ENCODE measurements around the gene PRKAR2A. TPM values are rescaled to one million over a fixed set of nuclear protein-coding genes. Genes with fewer than 3 reads are reported as not detected.

Gene PRKAR2A
- total RNA-seq, 1 donor from 2014 or later, result 23.8 TPM

GRCh38 chr3:48863122-48863521, 15.4 kb upstream of the PRKAR2A start:
- no peak for TF ChIP-seq POLR2AphosphoS5 (IDR thresholded peaks at IDR 0.05; ENCODE audit: insufficient read depth in 1 of 2, low read depth in 1 of 2)
- TF ChIP-seq CTCF (IDR thresholded peaks at IDR 0.05), result no peak
- no peak for TF ChIP-seq POLR2A (IDR thresholded peaks at IDR 0.05)

GRCh38 chr3:48859206-48859605, 11.5 kb upstream of the PRKAR2A start:
- intact Hi-C loops (cut with DNase I), result no loop called here
- TF ChIP-seq POLR2A (IDR thresholded peaks at IDR 0.05) (no peak), CTCF (IDR thresholded peaks at IDR 0.05) (no peak), POLR2AphosphoS5 (IDR thresholded peaks at IDR 0.05; ENCODE audit: insufficient read depth in 1 of 2, low read depth in 1 of 2) (no peak)
- Histone ChIP-seq H3K4me1 (no peaks in the 10 kb centered on the region), H3K27me3 (no peaks in the 10 kb centered on the region), H3K27ac (no peak overlapping the region), H3K9me3 (no peaks in the 10 kb centered on the region), H3K36me3 (peaks cover 0 to 17% of the 10 kb centered on the region in 2 donors), H3K4me3 (no peak overlapping the region)
- DNase-seq (ENCODE audit: extremely low spot score in 2 of 2), result no peak

More at GRCh38 chr3:48863122-48863521, 15.4 kb upstream of the PRKAR2A start:
- intact Hi-C loops (cut with DNase I), result no loop called here
- H3K4me1 ChIP-seq, result no peaks in the 10 kb centered on the region
- no peaks in the 10 kb centered on the region for H3K9me3 ChIP-seq
- no peaks in the 10 kb centered on the region for H3K27me3 ChIP-seq
- H3K4me3 ChIP-seq, result no peak overlapping the region
- no peak for DNase-seq (ENCODE audit: extremely low spot score in 2 of 2)
- H3K27ac ChIP-seq, result no peak overlapping the region
- H3K36me3 ChIP-seq, result peaks cover 0 to 11% of the 10 kb centered on the region in 2 donors

- H3K4me3 ChIP-seq, result no peak overlapping the region
- no peaks in the 10 kb centered on the region for H3K27me3 ChIP-seq
- H3K36me3 ChIP-seq, result peaks cover 0 to 17% of the 10 kb centered on the region in 2 donors
- H3K4me1 ChIP-seq, result no peaks in the 10 kb centered on the region
- intact Hi-C loops (cut with DNase I), result no loop called here
- H3K9me3 ChIP-seq, result no peaks in the 10 kb centered on the region
- DNase-seq (ENCODE audit: extremely low spot score in 2 of 2), result no peak
- H3K27ac ChIP-seq, result no peak overlapping the region
- TF ChIP-seq POLR2A (IDR thresholded peaks at IDR 0.05), result no peak
- TF ChIP-seq CTCF (IDR thresholded peaks at IDR 0.05), result no peak
- TF ChIP-seq POLR2AphosphoS5 (IDR thresholded peaks at IDR 0.05; ENCODE audit: insufficient read depth in 1 of 2, low read depth in 1 of 2), result no peak
Measured at GRCh38 chr3:48858709-48859108, 11.0 kb upstream of the PRKAR2A start.

- no peaks in the 10 kb centered on the region for H3K4me1 ChIP-seq
- no peaks in the 10 kb centered on the region for H3K27me3 ChIP-seq
- no peaks in the 10 kb centered on the region for H3K9me3 ChIP-seq
- H3K4me3 ChIP-seq, result no peak overlapping the region
- TF ChIP-seq CTCF (IDR thresholded peaks at IDR 0.05) (no peak), POLR2AphosphoS5 (IDR thresholded peaks at IDR 0.05; ENCODE audit: insufficient read depth in 1 of 2, low read depth in 1 of 2) (no peak), POLR2A (IDR thresholded peaks at IDR 0.05) (no peak)
- peaks cover 0 to 17% of the 10 kb centered on the region in 2 donors for H3K36me3 ChIP-seq
- intact Hi-C loops (cut with DNase I), result no loop called here
- no peak for DNase-seq (ENCODE audit: extremely low spot score in 2 of 2)
- H3K27ac ChIP-seq, result no peak overlapping the region
Measured at GRCh38 chr3:48857641-48858040, 10.0 kb upstream of the PRKAR2A start.

- no peaks in the 10 kb centered on the region for H3K27me3 ChIP-seq
- H3K27ac ChIP-seq, result no peak overlapping the region
- peaks cover 0 to 17% of the 10 kb centered on the region in 2 donors for H3K36me3 ChIP-seq
- intact Hi-C loops (cut with DNase I), result no loop called here
- no peaks in the 10 kb centered on the region for H3K9me3 ChIP-seq
- DNase-seq (ENCODE audit: extremely low spot score in 2 of 2), result no peak
- H3K4me1 ChIP-seq, result no peaks in the 10 kb centered on the region
- TF ChIP-seq POLR2AphosphoS5 (IDR thresholded peaks at IDR 0.05; ENCODE audit: insufficient read depth in 1 of 2, low read depth in 1 of 2), result no peak
- no peak for TF ChIP-seq CTCF (IDR thresholded peaks at IDR 0.05)
- TF ChIP-seq POLR2A (IDR thresholded peaks at IDR 0.05), result no peak
- no peak overlapping the region for H3K4me3 ChIP-seq
Measured at GRCh38 chr3:48856469-48856868, 8.8 kb upstream of the PRKAR2A start.

Data from vagina (tissue), 2 donors.